A549 (cell line): ENCODE results near the gene ZCCHC9. TPM values are rescaled to one million over a fixed set of nuclear protein-coding genes. Genes with fewer than 3 reads are reported as not detected.

ENCODE experiments used
- ATAC-seq, 2 experiments: fragments of 200-7000 bp in 1 of 2; fragments of >200 bp in 1 of 2; cut with Nextera tagmentation in 1 of 2; cut with Tn5 transposase in 1 of 2; 3 replicates each; pipeline versions ENCODE4 v1.8.0 to v1.9.1; 2018 to 2020; ENCODE audit warnings: mild to moderate bottlenecking in 1 of 2, moderate library complexity in 1 of 2
- CTCF ChIA-PET: fragments of 300-600 bp; sonication (Branson Sonifier 250); formaldehyde crosslinking; extraction: SDS; loops from one replicate; lab custom pipeline; 2021; ENCODE audit warnings: antibody characterized with exemption, inconsistent platforms; lab: Yijun Ruan, JAX
- POLR2A ChIA-PET: fragments of 350-600 bp; formaldehyde crosslinking; extraction: SDS; loops from one replicate; lab custom pipeline; 2021; ENCODE audit warnings: antibody characterized with exemption, inconsistent platforms; lab: Yijun Ruan, JAX
- DNase-seq, 2 experiments: peaks; one replicate each; pipeline versions ENCODE4 v3.0.0 to v3.0.0-alpha.2; 2011 to 2016; ENCODE audit warnings: low read depth in 1 of 2, low spot score in 1 of 2
- FAIRE-seq: peaks from 2 replicates; lab custom pipeline; 2011; peaks lifted over from hg19 to GRCh38; lab: Jason Lieb, UNC
- H3K27ac ChIP-seq, 2 experiments: fragments of >200 bp; sonication (Bioruptor Twin); formaldehyde crosslinking; 3 replicates each; pipeline ENCODE4 v1.5.1; 2016 to 2017
- H3K4me1 ChIP-seq: fragments of >200 bp; sonication (Bioruptor Twin); formaldehyde crosslinking; 3 replicates; pipeline ENCODE4 v1.6.1; 2016
- H3K4me2 ChIP-seq: fragments of >200 bp; sonication (Bioruptor Twin); formaldehyde crosslinking; 3 replicates; pipeline ENCODE4 v1.6.1; 2016
- H3K4me3 ChIP-seq: fragments of >200 bp; sonication (Bioruptor Twin); formaldehyde crosslinking; 3 replicates; pipeline ENCODE4 v1.5.1; 2016
- H3K9me3 ChIP-seq: fragments of >200 bp; sonication (Bioruptor Twin); formaldehyde crosslinking; 3 replicates; pipeline ENCODE4 v1.6.1; 2016
- BHLHE40 ChIP-seq: IDR thresholded peaks from 2 replicates; pipeline ENCODE4 v1.6.1; 2012; ENCODE audit warnings: low read depth, low read length, inconsistent platforms
- CHD4 ChIP-seq: fragments of 200-600 bp; sonication (generic); IDR thresholded peaks from 2 replicates; pipeline ENCODE4 v1.6.1; 2016; ENCODE audit warnings: antibody characterized with exemption, mild to moderate bottlenecking, borderline replicate concordance
- CTCF ChIP-seq: fragments of >200 bp; sonication (Bioruptor Twin); formaldehyde crosslinking; IDR thresholded peaks from 3 replicates; pipeline ENCODE4 v1.5.1; 2016
- EHF ChIP-seq: fragments of 250-450 bp; sonication (Bioruptor Pico); IDR thresholded peaks from 2 replicates; pipeline ENCODE4 v1.5.0; 2020; ENCODE audit warnings: mild to moderate bottlenecking
- EHMT2 ChIP-seq: fragments of 200-600 bp; sonication (generic); IDR thresholded peaks from 2 replicates; pipeline ENCODE4 v1.6.1; 2016; ENCODE audit warnings: antibody characterized with exemption, low read depth, mild to moderate bottlenecking, moderate library complexity
- ELK1 ChIP-seq: fragments of 150-350 bp; IDR thresholded peaks from 2 replicates; pipeline ENCODE4 v1.6.1; 2014; ENCODE audit warnings: low read depth, mild to moderate bottlenecking, low read length
- ESRRA ChIP-seq: fragments of 150-350 bp; IDR thresholded peaks from 2 replicates; pipeline ENCODE4 v1.6.1; 2014; ENCODE audit warnings: mild to moderate bottlenecking, low read length, borderline replicate concordance
- FOSL2 ChIP-seq, 2 experiments: fragments of 450-650 bp in 1 of 2; fragments of >200 bp in 1 of 2; sonication (Bioruptor Twin) in 1 of 2; formaldehyde crosslinking; IDR thresholded peaks; 2 replicates each; pipeline versions ENCODE4 v1.5.0 to v1.6.1; 2016 to 2020; ENCODE audit warnings: mild to moderate bottlenecking in 1 of 2, moderate library complexity in 1 of 2
- GATA3 ChIP-seq: IDR thresholded peaks from 2 replicates; pipeline ENCODE4 v1.6.1; 2012; ENCODE audit warnings: borderline replicate concordance
- HEYL ChIP-seq: fragments of 250-450 bp; sonication (Bioruptor Pico); IDR thresholded peaks from 2 replicates; pipeline ENCODE4 v1.8.0; 2021; ENCODE audit warnings: mild to moderate bottlenecking, moderate library complexity
- HOXB13 ChIP-seq: fragments of 250-450 bp; sonication (Bioruptor Pico); IDR thresholded peaks from 2 replicates; pipeline ENCODE4 v1.5.0; 2020; ENCODE audit warnings: low read depth, mild to moderate bottlenecking, moderate library complexity
- JUNB ChIP-seq: fragments of >200 bp; sonication (Bioruptor Twin); formaldehyde crosslinking; IDR thresholded peaks from 2 replicates; pipeline ENCODE4 v1.6.1; 2016
- KDM1A ChIP-seq: fragments of 200-600 bp; sonication (generic); IDR thresholded peaks from 2 replicates; pipeline ENCODE4 v1.6.1; 2016; ENCODE audit warnings: low read depth, mild to moderate bottlenecking
- KDM5A ChIP-seq: fragments of 200-600 bp; sonication (generic); IDR thresholded peaks from 2 replicates; pipeline ENCODE4 v1.6.1; 2016; ENCODE audit warnings: antibody characterized with exemption, mild to moderate bottlenecking
- MYC ChIP-seq: IDR thresholded peaks from 2 replicates; pipeline ENCODE4 v1.6.1; 2012; ENCODE audit warnings: mild to moderate bottlenecking, inconsistent platforms, low read length, improper control_type of control experiment, borderline replicate concordance
- NFE2L2 ChIP-seq: fragments of 150-350 bp; conservative IDR thresholded peaks from 2 replicates; pipeline ENCODE4 v1.6.1; 2014; ENCODE audit warnings: low read length
- PHF8 ChIP-seq: fragments of 200-600 bp; sonication (generic); IDR thresholded peaks from 2 replicates; pipeline ENCODE4 v1.6.1; 2016; ENCODE audit warnings: low read depth, mild to moderate bottlenecking, antibody characterized with exemption, moderate library complexity, borderline replicate concordance
- POLR2A ChIP-seq: IDR thresholded peaks from 2 replicates; pipeline ENCODE4 v1.6.1; 2012; ENCODE audit warnings: mild to moderate bottlenecking, low read length
- POLR2AphosphoS2 ChIP-seq: conservative IDR thresholded peaks from 2 replicates; pipeline ENCODE4 v1.6.1; 2012; ENCODE audit warnings: low read length, improper control_type of control experiment, inconsistent platforms
- RCOR1 ChIP-seq: fragments of 150-350 bp; IDR thresholded peaks from 2 replicates; pipeline ENCODE4 v1.6.1; 2014; ENCODE audit warnings: antibody characterized with exemption, low read length, low read depth
- RNF2 ChIP-seq: fragments of 200-600 bp; sonication (generic); IDR thresholded peaks from 2 replicates; pipeline ENCODE4 v1.6.1; 2016; ENCODE audit warnings: low read depth, mild to moderate bottlenecking, antibody characterized with exemption, moderate library complexity, borderline replicate concordance
- SREBF2 ChIP-seq: fragments of 450-650 bp; IDR thresholded peaks from 2 replicates; pipeline ENCODE4 v1.6.1; 2014; ENCODE audit warnings: mild to moderate bottlenecking, moderate library complexity
- ZC3H11A ChIP-seq: fragments of 450-650 bp; IDR thresholded peaks from 2 replicates; pipeline ENCODE4 v1.6.1; 2014; ENCODE audit warnings: antibody characterized with exemption, mild to moderate bottlenecking
- WGBS: methylation state at CpG from one replicate; pipeline ENCODE4 v1.1.6; 2017; ENCODE audit errors: missing lambda C conversion rate; 5-methylcytosine and 5-hydroxymethylcytosine counted together
- polyA plus RNA-seq, 4 experiments: library from polyadenylated mRNA; depleted of rRNA in 3 of 4; stranded (reverse); fragments of >200 nt; fragmentation: RNase III in 1 of 4; extraction: RNeasy Plus Mini Kit Qiagen cat#74134 plus additional on column Dnase treatment in 1 of 4; gene quantifications; 2 replicates in 3 of 4; 3 replicates in 1 of 4; pipeline ENCODE4 v1.2.3, GENCODE V29; 2011 to 2017
- TF ChIP-seq, protein P1 (sequence below): fragments of 250-450 bp; sonication (Bioruptor Pico); IDR thresholded peaks from 2 replicates; pipeline ENCODE4 v1.5.0; 2020; ENCODE audit warnings: low read depth, mild to moderate bottlenecking, moderate library complexity
- TF ChIP-seq, protein P2 (sequence below): IDR thresholded peaks from 2 replicates; pipeline ENCODE4 v1.6.1; 2012

ZCCHC9 gene
- polyA plus RNA-seq, 2 of the 4 experiments (the other 2 are of a cell fraction): 24.2 to 44.4 TPM

DNA sequence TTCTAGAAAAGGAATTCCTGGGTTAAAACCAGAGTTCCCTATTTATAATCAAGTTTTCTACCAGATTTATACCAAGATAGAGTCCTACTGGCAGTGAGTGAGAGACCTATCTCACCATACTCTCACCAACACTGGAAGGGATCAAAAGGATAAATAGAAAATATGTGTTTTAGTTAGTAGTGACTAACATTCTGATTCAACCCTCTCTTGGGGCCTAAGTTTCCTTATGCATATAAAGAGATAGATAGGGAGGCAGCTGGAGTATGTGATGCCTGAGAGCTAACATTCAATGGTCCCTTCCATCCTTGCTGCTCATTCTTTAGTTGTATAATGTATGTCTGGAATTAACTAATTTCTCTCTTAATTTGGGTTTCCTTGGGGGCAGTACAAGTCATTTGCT is 36.3 kb upstream of the ZCCHC9 start:
- H3K4me1 ChIP-seq: peaks cover 21% of the 10 kb centered on the region
- POLR2A ChIA-PET: no interaction called here
- no peak overlapping the region for H3K4me3 ChIP-seq
- peaks cover 6% of the 10 kb centered on the region; the same call in 2 of the 3 replicates for H3K9me3 ChIP-seq
- ATAC-seq (no peak), FAIRE-seq (no peak), DNase-seq (no peak)
- no peak overlapping the region for H3K27ac ChIP-seq
- H3K4me2 ChIP-seq: no peak overlapping the region
- TF ChIP-seq GATA3: no peak
- TF ChIP-seq, protein P1, sequence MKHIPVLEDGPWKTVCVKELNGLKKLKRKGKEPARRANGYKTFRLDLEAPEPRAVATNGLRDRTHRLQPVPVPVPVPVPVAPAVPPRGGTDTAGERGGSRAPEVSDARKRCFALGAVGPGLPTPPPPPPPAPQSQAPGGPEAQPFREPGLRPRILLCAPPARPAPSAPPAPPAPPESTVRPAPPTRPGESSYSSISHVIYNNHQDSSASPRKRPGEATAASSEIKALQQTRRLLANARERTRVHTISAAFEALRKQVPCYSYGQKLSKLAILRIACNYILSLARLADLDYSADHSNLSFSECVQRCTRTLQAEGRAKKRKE (CRISPR knock-in tag): no peak
- TF ChIP-seq KDM1A: no peak
- TF ChIP-seq JUNB: no peak
- TF ChIP-seq POLR2A: no peak
- TF ChIP-seq CTCF: no peak
- no peak for TF ChIP-seq HEYL (CRISPR knock-in tag)
- TF ChIP-seq ZC3H11A: no peak
- TF ChIP-seq BHLHE40: no peak
- TF ChIP-seq ELK1: no peak
- TF ChIP-seq SREBF2: no peak
- TF ChIP-seq RCOR1: no peak
- TF ChIP-seq, protein P2, sequence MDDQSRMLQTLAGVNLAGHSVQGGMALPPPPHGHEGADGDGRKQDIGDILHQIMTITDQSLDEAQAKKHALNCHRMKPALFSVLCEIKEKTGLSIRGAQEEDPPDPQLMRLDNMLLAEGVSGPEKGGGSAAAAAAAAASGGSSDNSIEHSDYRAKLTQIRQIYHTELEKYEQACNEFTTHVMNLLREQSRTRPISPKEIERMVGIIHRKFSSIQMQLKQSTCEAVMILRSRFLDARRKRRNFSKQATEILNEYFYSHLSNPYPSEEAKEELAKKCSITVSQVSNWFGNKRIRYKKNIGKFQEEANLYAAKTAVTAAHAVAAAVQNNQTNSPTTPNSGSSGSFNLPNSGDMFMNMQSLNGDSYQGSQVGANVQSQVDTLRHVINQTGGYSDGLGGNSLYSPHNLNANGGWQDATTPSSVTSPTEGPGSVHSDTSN: no peak
- no peak for TF ChIP-seq HOXB13 (CRISPR knock-in tag)
- TF ChIP-seq EHMT2: no peak
- TF ChIP-seq MYC: no peak
- CTCF ChIA-PET: no interaction called here

DNA sequence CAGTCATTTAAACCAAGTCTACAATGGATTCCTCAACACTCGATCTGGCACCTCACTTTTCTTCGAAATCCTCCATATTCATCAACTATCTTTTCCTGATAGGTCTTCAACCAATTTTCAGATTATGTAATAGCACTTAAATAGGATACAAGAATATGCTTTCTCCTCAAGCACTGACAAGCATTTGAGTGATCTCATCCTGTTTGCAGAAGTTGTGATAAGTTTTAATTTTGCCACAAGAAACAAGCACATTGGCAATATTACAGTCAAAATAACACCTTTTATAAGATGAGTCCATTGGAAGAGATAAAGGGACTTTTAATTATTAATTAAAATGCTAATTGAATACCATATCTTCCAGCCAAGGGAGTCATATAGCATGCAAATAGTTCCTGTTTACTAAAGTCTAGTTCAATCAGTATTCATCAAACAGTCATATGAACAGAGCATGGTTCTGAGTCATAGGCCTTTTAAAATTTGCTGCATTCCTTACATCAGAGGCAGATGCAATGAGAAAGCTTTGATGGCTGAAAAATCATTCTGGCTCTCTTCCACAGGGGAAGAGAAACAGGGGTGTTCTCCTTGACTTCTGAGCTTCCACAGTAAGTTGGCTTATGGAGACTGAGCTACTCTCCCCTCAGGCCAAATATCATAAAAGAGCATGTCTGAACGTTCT is 32.7 kb upstream of the ZCCHC9 start:
- FAIRE-seq (no peak), ATAC-seq (peak; percentile 86 to 94), DNase-seq (peak; percentile 33 to 42)
- Histone ChIP-seq H3K4me3 (no peak overlapping the region), H3K4me2 (peak overlapping the region; percentile 42), H3K4me1 (peaks cover 25% of the 10 kb centered on the region), H3K27ac (peak overlapping the region; percentile 58 to 77), H3K9me3 (no peaks in the 10 kb centered on the region)
- POLR2A ChIA-PET: no interaction called here
- 51% methylated on average over 3 of the region's 3 CpGs for WGBS
- no peak for TF ChIP-seq ZC3H11A
- TF ChIP-seq, protein P2: no peak
- TF ChIP-seq NFE2L2: no peak
- no peak for TF ChIP-seq PHF8
- peak; percentile 44 for TF ChIP-seq JUNB
- no peak for TF ChIP-seq POLR2AphosphoS2
- TF ChIP-seq CHD4: no peak
- no peak for TF ChIP-seq EHF
- TF ChIP-seq ESRRA: no peak
- no peak for TF ChIP-seq KDM5A
- no peak for TF ChIP-seq RNF2
- TF ChIP-seq FOSL2 (IDR thresholded peaks at IDR 0.05): 0 out of 2 replicates have a peak, but pooled peaks have one; percentile 41
- peak; percentile 57 for TF ChIP-seq FOSL2 (CRISPR knock-in tag; IDR thresholded peaks at IDR 0.05)
- CTCF ChIA-PET: interaction anchor here (0.6 kb wide), 1 partner anchor 1866 kb away, joined by 3 read pairs; no protein-coding TSS in a partner anchor
